K562 (cell line): ENCODE data around the gene B4GALT1. TPM values are rescaled to one million over a fixed set of nuclear protein-coding genes. Genes with fewer than 3 reads are reported as not detected.

ENCODE experiments used
- ATAC-seq: fragments of 200-7000 bp; cut with Tn5 transposase; 3 replicates; pipeline ENCODE4 v1.9.1; 2020; ENCODE audit warnings: moderate library complexity
- BruUV-seq: library from RNA; stranded (reverse); fragments of 400-500 nt; replicated peaks from 2 replicates; lab custom pipeline; 2021; lab: Mats Ljungman, UMichigan
- CTCF ChIA-PET: fragments of 300-600 bp; formaldehyde crosslinking; extraction: SDS; loops from one replicate; lab custom pipeline; 2021; ENCODE audit warnings: low intra/inter-chr PET ratio; lab: Yijun Ruan, JAX
- POLR2A ChIA-PET: fragments of 300-600, 350-650 bp; sonication (Branson Sonifier 250); formaldehyde crosslinking; extraction: SDS; loops from one replicate; lab custom pipeline; 2021; ENCODE audit warnings: antibody characterized with exemption, inconsistent platforms; lab: Yijun Ruan, JAX
- DNase-seq, 4 experiments: peaks; one replicate each; pipeline versions ENCODE4 v3.0.0 to v3.0.0-alpha.2; 2011 to 2018; ENCODE audit warnings: low spot score in 3 of 4, mixed read lengths in 3 of 4; ENCODE audit errors: extremely low read depth in 1 of 4
- FAIRE-seq: peaks from 2 replicates; lab custom pipeline; 2011; peaks lifted over from hg19 to GRCh38; lab: Jason Lieb, UNC
- H2AFZ ChIP-seq: 2 replicates; pipeline ENCODE4 v1.6.0; 2011; ENCODE audit warnings: low read depth, low read length, control low read depth, inconsistent platforms
- H3K27ac ChIP-seq: fragments of 200-600 bp; 3 replicates; pipeline ENCODE4 v1.8.0; 2011; ENCODE audit warnings: low read depth, mild to moderate bottlenecking, control low read depth, inconsistent platforms, low read length, moderate library complexity, mixed read lengths; ENCODE audit errors: extremely low read depth
- H3K27me3 ChIP-seq, 2 experiments: fragments of 300-600 bp in 1 of 2; 2 replicates in 1 of 2; 3 replicates in 1 of 2; pipeline versions ENCODE4 v1.6.0 to v1.8.0; 2011; ENCODE audit warnings: inconsistent platforms in 2 of 2, low read length in 2 of 2, mild to moderate bottlenecking in 1 of 2, mixed read lengths in 1 of 2, moderate library complexity in 1 of 2; ENCODE audit not compliant: control insufficient read depth in 2 of 2, insufficient read depth in 2 of 2
- H3K36me3 ChIP-seq: fragments of 300-600 bp; 3 replicates; pipeline ENCODE4 v1.8.0; 2011; ENCODE audit warnings: mild to moderate bottlenecking, low read length, inconsistent platforms; ENCODE audit not compliant: control insufficient read depth, insufficient read depth
- H3K4me1 ChIP-seq, 2 experiments: fragments of 200-600 bp in 1 of 2; replicated peaks in 1 of 2; 2 replicates in 1 of 2; 3 replicates in 1 of 2; pipeline versions ENCODE4 v1.5.1 to v1.8.0; 2011; ENCODE audit warnings: inconsistent platforms in 2 of 2, low read length in 2 of 2, mild to moderate bottlenecking in 1 of 2, mixed read lengths in 1 of 2, moderate library complexity in 1 of 2; ENCODE audit not compliant: control insufficient read depth in 2 of 2, insufficient read depth in 2 of 2
- H3K4me2 ChIP-seq: 2 replicates; pipeline ENCODE4 v1.6.1; 2011; ENCODE audit warnings: low read length, control low read depth, inconsistent platforms, mixed read lengths; ENCODE audit not compliant: insufficient read depth
- H3K4me3 ChIP-seq: fragments of 200-600 bp; sonication (generic), shearing (Covaris generic); 2 replicates; pipeline ENCODE4 v1.5.1; 2016; ENCODE audit warnings: control low read depth, inconsistent platforms
- H3K79me2 ChIP-seq: fragments of 200-600 bp; 3 replicates; pipeline ENCODE4 v1.8.0; 2011; ENCODE audit warnings: low read length, inconsistent platforms; ENCODE audit not compliant: control insufficient read depth, insufficient read depth
- H3K9ac ChIP-seq, 2 experiments: 2 replicates each; pipeline versions ENCODE4 v1.6.0 to v1.6.1; 2011; ENCODE audit warnings: low read depth in 2 of 2, low read length in 2 of 2, control low read depth in 1 of 2, inconsistent platforms in 1 of 2, mild to moderate bottlenecking in 1 of 2, mixed read lengths in 1 of 2; ENCODE audit not compliant: insufficient read depth in 1 of 2
- H3K9me1 ChIP-seq: one replicate; pipeline ENCODE4 v1.6.0; 2011; ENCODE audit warnings: inconsistent platforms, mild to moderate bottlenecking, low read length, moderate library complexity; ENCODE audit not compliant: control insufficient read depth, insufficient read depth
- H3K9me3 ChIP-seq: replicated peaks from 2 replicates; pipeline ENCODE4 v1.5.1; 2011; ENCODE audit warnings: low read depth, low read length, inconsistent platforms; ENCODE audit not compliant: control insufficient read depth, insufficient read depth
- H4K20me1 ChIP-seq: replicated peaks from 2 replicates; pipeline ENCODE4 v1.6.1; 2011; ENCODE audit warnings: low read length, inconsistent platforms, mixed read lengths; ENCODE audit not compliant: control insufficient read depth, insufficient read depth
- BRF2 ChIP-seq: IDR thresholded peaks from 3 replicates; pipeline ENCODE4 v1.6.1; 2011; ENCODE audit warnings: borderline replicate concordance, mild to moderate bottlenecking; ENCODE audit not compliant: insufficient read length, insufficient read depth
- ILK ChIP-seq: fragments of 450-650 bp; IDR thresholded peaks from 2 replicates; pipeline ENCODE4 v1.6.1; 2016; ENCODE audit warnings: missing genetic modification characterization, low read depth, mild to moderate bottlenecking, missing compliant biosample characterization, moderate library complexity, borderline replicate concordance
- THRA ChIP-seq: fragments of 450-650 bp; IDR thresholded peaks from 2 replicates; pipeline ENCODE4 v1.6.1; 2017; ENCODE audit warnings: mild to moderate bottlenecking, moderate library complexity
- WGBS: fragments of 100-300 bp; shearing (Covaris generic); methylation state at CpG from one replicate; pipeline ENCODE4 v1.1.6; 2016; ENCODE audit warnings: low coverage, mixed read lengths; ENCODE audit not compliant: insufficient coverage; ENCODE audit errors: missing lambda C conversion rate; 5-methylcytosine and 5-hydroxymethylcytosine counted together
- in situ Hi-C: fragments of 300-500 bp; cut with MboI; formaldehyde crosslinking; loops from 4 replicates; pipeline ENCODE4 v1.15.0; 2018; ENCODE audit warnings: inconsistent platforms, mixed read lengths
- intact Hi-C: fragments of 100-400 bp; cut with micrococcal nuclease; formaldehyde crosslinking; loops from 2 replicates; pipeline ENCODE4 v1.14.2; 2022
- polyA plus RNA-seq, 8 experiments: library from polyadenylated mRNA; depleted of rRNA in 4 of 8; stranded (reverse) in 5 of 8; unstranded in 3 of 8; fragments of >200 nt; fragmentation: Nextera tagmentation in 2 of 8; fragmentation: Illumina TruSeq in 1 of 8; extraction: Ambion mirVana in 2 of 8; extraction: Trizol in 1 of 8; gene quantifications; 2 replicates each; pipeline versions ENCODE4 v1.2.1 to v1.2.3, GENCODE V29; 2011 to 2014; ENCODE audit warnings: inconsistent platforms in 1 of 8, missing spikeins in 1 of 8
- total RNA-seq, 7 experiments: library from RNA; depleted of rRNA in 6 of 7; stranded (reverse); fragments of >200 nt in 6 of 7; fragmentation: Illumina TruSeq in 2 of 7; extraction: Trizol in 2 of 7; gene quantifications; 2 replicates each; pipeline versions ENCODE4 v1.2.1 to v1.2.3, GENCODE V29; 2011 to 2021; ENCODE audit warnings: low replicate concordance in 1 of 7

B4GALT1 gene
- total and polyA plus RNA-seq, 9 of the 15 experiments (the other 6 are each of a cell fraction or from before 2014, with no cell fraction given) = 4.1 to 26.8 (median 7.1) TPM

- Histone ChIP-seq H3K27ac (no peak overlapping the region), H3K9me3 (no peaks in the 10 kb centered on the region), H3K4me1 (peaks cover 10 to 21% of the 10 kb centered on the region in 2 experiments; a peak in 3 of 5 replicates), H3K9me1 (no peaks in the 10 kb centered on the region), H3K4me3 (no peak overlapping the region), H2AFZ (no peak overlapping the region), H3K9ac (no peak overlapping the region), H3K27me3 (no peaks in the 10 kb centered on the region), H3K4me2 (no peak overlapping the region), H4K20me1 (no peaks in the 10 kb centered on the region), H3K36me3 (no peaks in the 10 kb centered on the region), H3K79me2 (no peaks in the 10 kb centered on the region)
- BruUV-seq = no TSS peak
- WGBS = 58% methylated on average over 2 of the region's 2 CpGs
- ATAC-seq (no peak), FAIRE-seq (no peak), DNase-seq (no peak)
- CTCF ChIA-PET = no interaction called here
- intact Hi-C loops (no loop called here), in situ Hi-C loops (no loop called here)
- TF ChIP-seq THRA = no peak
- no peak for TF ChIP-seq ILK (tag)
- no peak for TF ChIP-seq BRF2
- POLR2A ChIA-PET = interaction anchor here (0.6 to 1.0 kb wide), 2 partner anchors 16 to 24 kb away, joined by 3 read pairs; partner anchors contain the start of gene B4GALT1
These were observed 15.4 kb upstream of the B4GALT1 start for GRCh38 chr9:33182519-33182918.
